Activated gamma-delta T cell (primary cell): ENCODE results near the gene RAP1GAP.
"Not testable (repeated sequence)": the region's sequence is repeated elsewhere in the genome, so short reads cannot be mapped to it uniquely, and the experiment has no call there.

Source experiments
- DNase-seq: peaks from one replicate; lab custom pipeline; 2025; lab: John Stamatoyannopoulos, UW

RAP1GAP gene

DNA sequence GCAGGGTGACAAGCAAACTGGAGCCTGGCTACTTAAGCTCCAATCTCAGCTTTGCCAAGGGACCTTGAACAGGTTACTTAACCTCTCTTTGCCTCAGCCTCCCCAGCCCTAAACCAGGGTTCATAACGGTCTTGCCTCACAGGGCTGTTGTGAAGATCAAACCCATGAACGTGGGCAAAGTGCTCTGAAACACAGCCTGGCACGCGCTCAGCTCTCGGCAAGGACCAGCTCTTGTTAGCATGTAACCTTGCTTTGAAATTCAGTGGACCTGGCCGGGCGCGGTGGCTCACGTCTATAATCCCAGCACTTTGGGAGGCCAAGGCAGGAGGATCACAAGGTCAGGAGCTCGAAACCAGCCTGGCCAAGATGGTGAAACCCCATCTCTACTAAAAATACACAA lies 24.8 kb downstream of the RAP1GAP start:
- DNase-seq, result no peak

DNA sequence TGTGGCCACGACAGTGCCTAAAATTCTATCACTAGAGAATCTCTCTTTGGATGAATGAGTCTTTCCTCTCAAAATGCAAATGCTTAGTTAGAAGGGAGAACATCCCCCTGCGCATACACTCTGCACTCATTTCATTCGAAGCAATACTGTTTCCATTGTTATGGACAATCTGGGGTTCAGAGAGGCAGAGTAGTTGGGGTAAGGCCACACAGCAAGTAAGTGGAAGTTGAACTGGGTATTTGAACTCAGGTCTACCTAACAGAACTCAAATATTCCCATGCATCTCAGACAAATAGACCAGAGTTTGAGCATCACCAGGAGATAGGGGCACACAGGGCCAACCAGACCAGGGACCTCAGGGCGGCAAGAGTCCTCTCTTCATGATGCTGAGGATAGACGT lies 25.5 kb downstream of the RAP1GAP start:
- DNase-seq, result no peak

- DNase-seq, result no peak
Observed at GRCh38 chr1:21641967-21642739, 27.0 kb downstream of the RAP1GAP start.

- no peak for DNase-seq
Observed at GRCh38 chr1:21641537-21641936, 27.6 kb downstream of the RAP1GAP start.

DNA sequence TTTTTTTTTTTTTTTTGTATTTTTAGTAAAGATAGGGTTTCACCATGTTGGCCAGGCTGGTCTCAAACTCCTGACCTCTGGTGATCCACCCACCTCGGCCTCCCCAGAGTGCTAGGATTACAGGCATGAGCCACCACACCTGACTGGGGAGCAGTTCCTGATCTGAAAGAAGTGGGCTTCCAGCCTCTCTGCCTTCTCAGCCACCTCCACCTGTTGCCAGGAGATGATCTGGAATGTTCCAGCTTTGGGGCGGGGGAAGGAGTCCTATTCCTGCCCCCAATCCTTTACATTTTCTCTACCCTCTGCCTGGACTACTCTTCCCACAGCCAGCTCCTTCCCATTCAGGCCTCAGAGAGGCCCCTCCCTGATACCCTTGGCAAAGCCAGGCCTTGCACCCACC lies 28.1 kb downstream of the RAP1GAP start:
- DNase-seq, result no peak

DNA sequence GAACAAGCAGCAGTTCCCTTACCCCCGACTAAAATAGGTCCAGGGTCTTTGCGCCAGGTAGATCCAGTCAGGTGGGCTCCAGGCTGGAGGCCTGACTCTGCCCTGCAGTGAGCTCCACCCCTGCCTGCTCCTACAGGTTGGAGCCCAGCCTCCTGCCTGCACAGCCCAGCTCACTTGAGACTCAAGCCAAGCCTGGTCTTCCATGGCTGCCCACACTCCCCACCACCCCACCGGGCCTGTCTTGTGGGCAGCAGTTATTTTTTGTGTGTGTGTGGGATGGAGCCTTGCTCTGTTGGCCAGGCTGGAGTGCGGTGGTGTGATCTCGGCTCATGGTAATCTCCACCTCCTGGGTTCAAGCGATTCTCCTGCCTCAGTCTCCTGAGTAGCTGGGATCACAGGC lies 28.5 kb downstream of the RAP1GAP start:
- no peak for DNase-seq

DNA sequence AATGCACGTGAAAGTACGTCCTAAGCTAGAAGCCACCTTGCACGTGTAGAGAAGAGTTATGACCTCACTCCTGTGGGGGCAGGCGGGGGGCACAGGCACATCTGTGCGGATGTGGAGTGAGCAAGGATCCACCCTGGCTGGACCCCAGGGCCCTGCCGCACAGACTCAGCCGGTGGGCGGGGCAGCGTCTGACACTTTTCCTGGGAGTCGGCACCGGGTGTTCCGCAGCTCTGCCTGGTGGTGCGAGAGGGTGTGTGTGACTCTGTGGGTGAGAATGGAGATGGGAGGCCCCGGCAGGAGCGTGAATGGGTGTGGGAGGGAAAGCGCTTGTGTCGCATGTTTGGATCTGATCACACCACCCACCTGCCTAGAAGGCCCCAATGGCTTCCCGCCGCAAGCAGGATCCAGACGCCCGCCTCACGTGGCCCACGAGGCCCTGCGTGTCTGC lies 29.5 kb downstream of the RAP1GAP start:
- no peak for DNase-seq

- no peak for DNase-seq
Observed at GRCh38 chr1:21638531-21639341, 30.4 kb downstream of the RAP1GAP start.

- no peak for DNase-seq
Observed at GRCh38 chr1:21637514-21637913, 31.6 kb downstream of the RAP1GAP start.

GRCh38 chr1:21636029-21636428 lies 33.1 kb downstream of the RAP1GAP start:
- no peak for DNase-seq

DNA sequence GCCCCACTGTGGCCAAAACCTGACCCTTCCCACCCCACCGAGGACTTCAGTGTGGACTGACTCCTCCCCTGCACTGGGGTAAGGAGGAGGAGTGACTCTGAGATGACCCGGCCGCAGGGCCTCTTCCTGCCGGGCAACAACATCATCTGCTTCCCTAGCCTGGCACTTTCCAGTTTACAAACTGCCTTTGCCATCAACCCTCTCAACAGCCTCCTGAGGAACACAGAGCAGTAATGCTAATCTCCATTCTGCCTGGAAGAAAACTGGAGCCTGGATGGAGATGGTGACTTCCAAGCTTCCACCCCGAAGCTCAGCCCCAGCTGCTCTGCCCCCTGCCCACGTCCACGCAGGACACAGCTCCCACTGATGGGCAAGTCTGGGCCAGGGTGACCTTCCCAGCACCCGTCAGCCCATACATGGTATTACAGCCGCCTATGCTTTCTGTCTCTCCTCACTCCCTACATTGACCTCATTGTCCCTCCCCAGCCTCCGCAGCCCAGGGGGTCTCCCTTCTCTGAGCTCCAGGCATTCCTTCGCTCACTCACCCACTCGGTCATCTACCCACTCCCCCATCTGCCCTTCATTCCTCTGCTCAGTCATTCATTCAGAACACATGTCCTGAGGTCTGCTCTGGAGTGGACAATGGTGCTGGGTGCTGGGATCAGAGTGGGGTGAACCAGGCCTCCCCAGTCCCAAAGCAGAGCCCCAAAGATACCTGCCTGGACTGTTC lies 34.2 kb downstream of the RAP1GAP start:
- no peak for DNase-seq

DNA sequence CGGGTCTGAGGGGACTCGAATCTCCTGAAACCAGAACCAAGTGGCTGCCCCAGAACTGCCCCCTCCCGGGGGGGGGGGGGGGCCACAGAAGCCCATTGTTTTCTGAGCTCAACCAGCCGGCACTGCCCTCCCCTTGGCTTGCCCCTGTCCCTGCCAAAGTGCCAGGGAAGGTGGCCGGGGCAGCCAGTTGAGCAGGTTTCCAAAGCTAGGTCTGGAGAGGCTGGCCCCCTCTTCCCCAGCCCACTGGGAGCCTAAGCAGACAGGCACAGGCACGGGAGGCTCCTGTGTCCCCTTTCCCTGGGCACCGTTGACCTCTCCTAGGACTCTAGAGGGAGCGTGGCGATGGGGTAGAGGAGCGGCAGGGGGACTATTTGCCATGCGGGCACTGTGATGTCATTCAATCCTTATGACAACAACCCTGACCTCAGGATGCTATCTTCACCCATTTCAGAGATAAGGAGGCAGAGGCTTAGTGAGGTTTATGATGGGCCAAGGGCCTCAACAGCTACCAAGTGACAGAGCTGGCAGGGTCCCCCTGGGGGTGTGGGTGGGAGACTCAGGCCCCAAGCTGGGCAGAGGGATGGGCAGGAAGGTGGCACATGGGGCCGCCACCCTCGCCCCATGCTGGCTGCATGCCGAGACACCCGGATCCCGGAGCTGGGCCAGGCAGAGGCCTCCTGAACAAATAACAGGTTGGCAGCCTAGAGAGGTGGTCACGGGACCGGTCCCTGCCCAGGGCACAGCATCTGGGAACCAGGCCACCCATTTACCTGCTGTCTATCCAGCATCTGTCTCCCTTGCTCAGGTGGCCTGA lies 35.0 kb downstream of the RAP1GAP start:
- no peak for DNase-seq

GRCh38 chr1:21633141-21633755 lies 35.9 kb downstream of the RAP1GAP start:
- no peak for DNase-seq

DNA sequence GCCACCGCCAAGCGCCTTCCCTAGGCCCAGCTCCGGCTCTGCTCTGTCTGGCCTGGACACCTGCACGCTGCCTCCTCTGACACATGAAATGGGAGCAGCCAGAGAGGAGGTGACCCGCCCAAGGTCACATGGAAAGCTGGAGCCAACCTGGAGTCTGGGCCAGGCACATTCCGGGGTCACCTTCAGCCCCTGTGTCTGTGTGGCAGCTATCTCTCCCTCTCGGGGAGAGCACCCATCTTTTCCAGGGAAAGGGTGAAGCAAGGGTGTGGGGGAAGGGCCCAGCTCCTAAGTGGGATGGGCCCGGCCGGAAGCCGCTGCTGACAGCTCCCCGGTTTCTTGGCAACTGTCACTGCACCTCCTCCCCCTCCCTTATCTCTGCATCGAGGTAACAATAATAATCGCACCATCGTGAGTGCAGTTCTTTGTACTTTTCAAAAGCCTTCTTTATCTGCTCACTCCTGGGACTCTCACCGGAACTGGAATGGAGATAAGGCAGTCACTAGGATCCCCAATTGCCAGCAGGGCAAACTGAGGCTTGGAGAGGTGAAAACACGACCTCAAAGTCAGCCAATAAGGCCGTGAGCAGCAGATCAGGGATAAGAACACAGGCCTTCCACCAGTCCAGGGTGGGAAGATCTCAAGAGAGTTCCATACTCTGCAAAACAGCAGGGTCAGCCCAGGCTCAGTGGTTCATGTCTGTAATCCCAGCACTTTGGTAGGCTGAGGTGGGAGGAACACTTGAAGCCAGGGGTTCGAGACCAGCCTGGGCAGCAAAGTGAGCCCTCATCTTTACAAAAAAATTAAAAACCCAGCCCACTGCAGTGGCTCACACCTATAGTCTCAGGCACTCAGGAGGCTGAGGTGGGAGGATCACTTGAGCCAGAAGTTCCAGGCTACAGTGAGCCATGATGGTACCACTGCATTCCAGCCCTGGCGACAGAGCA lies 36.9 kb downstream of the RAP1GAP start:
- no peak for DNase-seq

- not testable (repeated sequence) for DNase-seq
Observed at GRCh38 chr1:21631590-21631943, 37.6 kb downstream of the RAP1GAP start.

GRCh38 chr1:21630571-21631343 lies 38.4 kb downstream of the RAP1GAP start:
- no peak for DNase-seq

GRCh38 chr1:21629971-21630370 lies 39.2 kb downstream of the RAP1GAP start:
- no peak for DNase-seq

- no peak for DNase-seq
Observed at GRCh38 chr1:21628798-21629393, 40.3 kb downstream of the RAP1GAP start.

DNA sequence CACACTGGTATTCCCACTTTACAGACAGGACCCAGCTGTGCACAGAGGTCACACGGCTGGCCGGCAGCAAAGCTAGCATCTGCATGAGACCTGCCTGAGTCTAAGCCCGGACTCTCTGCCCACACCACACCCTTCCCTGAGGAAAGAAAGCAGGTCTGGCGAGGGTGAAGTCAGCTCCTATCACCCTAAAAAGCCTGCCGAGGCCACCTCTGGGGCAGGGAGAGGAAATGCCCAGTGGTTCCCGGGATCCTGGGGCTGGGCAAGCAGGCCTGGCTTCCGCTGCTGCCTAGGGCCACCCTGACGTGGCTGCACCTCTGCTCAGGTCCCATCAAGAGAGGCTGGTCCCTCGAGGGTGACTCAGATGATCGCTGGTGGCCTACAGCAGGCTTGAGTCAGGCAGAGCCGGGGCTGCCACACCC lies 42.2 kb downstream of the RAP1GAP start:
- no peak for DNase-seq
